ENCODE results near the gene PDIA4.

Gene PDIA4

DNA sequence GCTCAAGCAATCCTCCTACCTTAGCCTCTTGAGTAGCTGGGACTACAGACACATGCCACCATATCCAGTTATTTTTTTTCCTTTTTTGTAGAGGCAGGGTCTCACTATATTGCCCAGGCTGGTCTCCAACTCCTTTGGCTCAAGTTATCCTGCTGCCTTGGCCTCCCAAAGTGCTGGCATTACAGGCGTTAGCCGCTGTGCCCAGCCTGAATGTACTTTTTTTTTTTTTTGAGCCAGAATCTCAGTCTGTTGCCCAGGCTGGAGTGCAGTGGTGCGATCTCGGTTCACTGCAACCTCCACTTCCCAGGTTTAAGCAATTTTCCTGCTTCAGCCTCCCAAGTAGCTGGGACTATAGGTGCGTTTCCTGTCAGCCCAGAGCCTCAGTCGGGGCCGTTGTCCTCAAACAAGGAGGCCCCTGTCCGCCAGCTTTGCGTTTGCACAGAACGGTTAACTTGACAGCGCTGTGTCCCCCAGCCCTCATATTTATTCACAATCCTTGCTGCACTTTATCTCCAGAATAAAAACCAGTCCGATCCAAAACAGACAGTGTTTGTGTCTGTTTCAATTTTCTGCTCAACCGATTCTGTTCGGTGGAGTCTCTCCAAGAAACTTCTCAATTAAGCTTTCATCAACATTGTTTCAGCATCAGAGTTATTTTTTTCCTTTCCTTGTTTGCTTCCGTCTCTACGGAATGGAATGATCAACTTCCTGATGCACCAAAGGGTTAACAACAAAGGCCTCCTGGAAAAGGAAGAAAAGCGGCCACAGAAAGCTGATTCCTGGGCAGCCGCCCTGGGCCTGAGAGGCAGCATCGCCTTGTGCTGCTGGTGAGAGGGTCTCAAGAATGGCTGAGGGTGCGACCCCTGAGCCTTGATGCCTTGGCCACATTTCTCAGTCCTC, 64.5 kb downstream of the PDIA4 start:
- H3K27ac ChIP-seq (ENCODE audit: low read depth, low read length) = no peak overlapping the region
- no peaks in the 10 kb centered on the region for H3K27me3 ChIP-seq (ENCODE audit: insufficient read depth, low read length)
- H3K9me3 ChIP-seq (ENCODE audit: insufficient read depth, low read depth, low read length) = no peaks in the 10 kb centered on the region
- 76% methylated on average over 20 of the region's 20 CpGs for WGBS
- peak overlapping the region; percentile 7; the same call in 1 of the 2 replicates for H3K4me3 ChIP-seq (ENCODE audit: low read length)
- no peaks in the 10 kb centered on the region for H3K36me3 ChIP-seq (ENCODE audit: insufficient read depth, low read length)
- 0 out of 2 replicates have a peak, but pooled peaks cover 3% of the 10 kb centered on the region for H3K4me1 ChIP-seq (ENCODE audit: insufficient read depth, low read length)
- no peak overlapping the region for H3K9ac ChIP-seq (ENCODE audit: low read depth, low read length)

DNA sequence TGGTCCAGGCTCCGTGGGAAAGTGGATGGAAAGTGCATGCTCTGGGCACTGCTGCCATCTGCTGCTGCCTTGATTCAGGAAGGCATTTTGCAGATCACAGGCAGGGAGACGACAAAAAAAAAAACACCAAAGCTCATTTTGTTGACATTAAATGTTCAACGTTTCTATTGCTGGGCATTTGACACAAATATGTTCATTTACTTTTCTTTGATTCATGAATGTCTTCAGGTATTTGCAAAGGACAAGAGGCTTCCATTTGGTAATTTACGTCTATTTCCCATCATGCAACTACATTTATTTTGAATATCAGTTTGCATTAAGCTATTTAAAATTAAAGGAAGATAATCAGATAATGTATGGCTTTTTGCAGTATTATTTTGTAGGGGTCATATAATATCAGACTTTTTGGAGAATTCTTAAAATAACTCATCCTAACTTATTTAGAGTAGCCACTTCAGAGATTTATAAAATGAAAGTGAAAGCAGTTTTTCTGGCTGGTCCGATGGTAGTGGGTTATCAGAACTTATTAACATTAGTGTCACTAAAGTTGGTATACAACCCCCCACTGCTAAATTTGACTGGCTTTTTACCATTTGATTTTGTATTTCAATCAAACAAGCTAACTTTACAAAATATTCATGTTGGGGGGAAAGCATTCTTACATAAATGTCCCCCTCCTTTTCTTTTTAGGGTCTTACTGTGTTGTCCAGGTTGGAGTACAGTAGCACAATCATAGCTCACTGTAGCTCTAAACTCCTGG, 65.3 kb downstream of the PDIA4 start:
- WGBS = 8% methylated on average over 3 of the region's 5 CpGs
- H3K9me3 ChIP-seq (ENCODE audit: insufficient read depth, low read depth, low read length) = no peaks in the 10 kb centered on the region
- peak overlapping the region; percentile 64 for H3K27ac ChIP-seq (ENCODE audit: low read depth, low read length)

DNA sequence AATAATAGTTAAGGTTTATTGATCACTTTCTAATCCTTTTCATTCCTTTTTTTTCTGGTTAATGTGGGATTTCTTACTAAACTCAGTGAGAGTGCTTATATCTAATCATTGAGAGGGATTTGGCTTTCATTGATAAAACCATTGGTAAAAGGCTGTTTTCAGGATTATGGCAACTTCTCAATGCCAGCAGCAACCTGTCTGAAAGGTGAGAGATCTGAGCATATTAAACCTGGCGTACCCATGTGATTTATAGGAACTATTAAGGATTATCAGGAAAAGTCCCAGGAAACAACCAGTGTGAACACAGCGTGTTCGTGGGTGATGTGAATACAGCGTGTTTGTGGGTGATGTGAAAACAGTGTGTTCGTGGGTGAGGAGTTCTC, 65.9 kb downstream of the PDIA4 start:
- Histone ChIP-seq H3K9me3 (ENCODE audit: insufficient read depth, low read depth, low read length) (no peaks in the 10 kb centered on the region), H3K4me1 (ENCODE audit: insufficient read depth, low read length) (0 out of 2 replicates have a peak, but pooled peaks cover 3% of the 10 kb centered on the region), H3K9ac (ENCODE audit: low read depth, low read length) (0 out of 2 replicates have a peak overlapping the region, but pooled peaks have one; percentile 75), H3K4me3 (ENCODE audit: low read length) (peak overlapping the region; percentile 81), H3K27me3 (ENCODE audit: insufficient read depth, low read length) (no peaks in the 10 kb centered on the region), H3K36me3 (ENCODE audit: insufficient read depth, low read length) (no peaks in the 10 kb centered on the region), H3K27ac (ENCODE audit: low read depth, low read length) (no peak overlapping the region)
- WGBS = 35% methylated on average over 5 of the region's 5 CpGs

More for the DNA sequence above, 65.3 kb downstream of the PDIA4 start:
- no peaks in the 10 kb centered on the region for H3K27me3 ChIP-seq (ENCODE audit: insufficient read depth, low read length)
- H3K4me1 ChIP-seq (ENCODE audit: insufficient read depth, low read length) = 0 out of 2 replicates have a peak, but pooled peaks cover 3% of the 10 kb centered on the region
- peak overlapping the region; percentile 81 for H3K4me3 ChIP-seq (ENCODE audit: low read length)
- peak overlapping the region; percentile 75 for H3K9ac ChIP-seq (ENCODE audit: low read depth, low read length)
- no peaks in the 10 kb centered on the region for H3K36me3 ChIP-seq (ENCODE audit: insufficient read depth, low read length)

DNA sequence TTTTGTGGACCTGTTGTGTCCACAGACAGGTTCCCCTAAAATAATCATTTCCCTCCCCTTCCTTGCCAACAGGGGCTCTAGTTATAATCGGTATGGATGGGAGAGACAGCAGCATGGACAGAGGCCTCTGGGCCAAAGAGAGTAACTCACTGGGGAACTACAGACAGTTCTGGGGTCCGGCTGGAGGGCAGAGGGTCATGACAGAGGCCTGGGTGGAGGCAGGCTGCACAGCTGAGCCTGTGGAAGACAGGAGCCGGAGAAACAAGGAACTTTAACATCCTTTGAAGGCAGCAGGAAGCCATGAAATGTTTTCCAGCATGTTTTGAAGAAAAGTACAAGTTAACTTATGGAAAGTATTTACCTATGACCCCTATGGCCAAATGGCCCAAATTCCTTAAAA, 68.6 kb downstream of the PDIA4 start:
- Histone ChIP-seq H3K4me3 (ENCODE audit: low read length) (no peak overlapping the region), H3K9me3 (ENCODE audit: insufficient read depth, low read depth, low read length) (no peaks in the 10 kb centered on the region), H3K36me3 (ENCODE audit: insufficient read depth, low read length) (no peaks in the 10 kb centered on the region), H3K27ac (ENCODE audit: low read depth, low read length) (no peak overlapping the region), H3K27me3 (ENCODE audit: insufficient read depth, low read length) (no peaks in the 10 kb centered on the region), H3K9ac (ENCODE audit: low read depth, low read length) (no peak overlapping the region), H3K4me1 (ENCODE audit: insufficient read depth, low read length) (0 out of 2 replicates have a peak, but pooled peaks cover 3% of the 10 kb centered on the region)
- WGBS = 92% methylated on average over 3 of the region's 3 CpGs

DNA sequence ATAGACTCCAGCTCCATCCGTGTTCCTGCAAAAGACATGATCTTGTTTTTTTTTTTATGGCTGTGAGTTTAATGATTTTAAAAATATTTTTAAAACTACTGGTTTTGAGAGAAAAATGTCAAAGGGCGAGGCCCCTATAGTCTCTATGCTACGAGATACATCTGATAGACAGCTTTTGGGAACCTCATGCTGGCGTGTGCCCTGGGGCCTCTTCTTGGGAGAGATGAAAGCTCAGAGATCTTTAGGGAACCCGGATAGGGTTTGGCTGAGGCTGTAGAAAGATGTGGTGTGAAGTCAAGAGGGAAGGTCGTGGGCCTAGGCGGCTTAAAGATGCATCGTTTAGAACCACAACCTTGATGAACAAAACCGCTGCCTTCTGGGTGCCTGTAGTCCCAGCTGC, 70.2 kb downstream of the PDIA4 start:
- no peaks in the 10 kb centered on the region for H3K9me3 ChIP-seq (ENCODE audit: insufficient read depth, low read depth, low read length)
- no peak overlapping the region for H3K9ac ChIP-seq (ENCODE audit: low read depth, low read length)
- no peaks in the 10 kb centered on the region for H3K27me3 ChIP-seq (ENCODE audit: insufficient read depth, low read length)
- H3K4me3 ChIP-seq (ENCODE audit: low read length) = no peak overlapping the region
- H3K4me1 ChIP-seq (ENCODE audit: insufficient read depth, low read length) = 0 out of 2 replicates have a peak, but pooled peaks cover 3% of the 10 kb centered on the region
- no peak overlapping the region for H3K27ac ChIP-seq (ENCODE audit: low read depth, low read length)
- H3K36me3 ChIP-seq (ENCODE audit: insufficient read depth, low read length) = no peaks in the 10 kb centered on the region
- WGBS = 89% methylated on average over 9 of the region's 9 CpGs

DNA sequence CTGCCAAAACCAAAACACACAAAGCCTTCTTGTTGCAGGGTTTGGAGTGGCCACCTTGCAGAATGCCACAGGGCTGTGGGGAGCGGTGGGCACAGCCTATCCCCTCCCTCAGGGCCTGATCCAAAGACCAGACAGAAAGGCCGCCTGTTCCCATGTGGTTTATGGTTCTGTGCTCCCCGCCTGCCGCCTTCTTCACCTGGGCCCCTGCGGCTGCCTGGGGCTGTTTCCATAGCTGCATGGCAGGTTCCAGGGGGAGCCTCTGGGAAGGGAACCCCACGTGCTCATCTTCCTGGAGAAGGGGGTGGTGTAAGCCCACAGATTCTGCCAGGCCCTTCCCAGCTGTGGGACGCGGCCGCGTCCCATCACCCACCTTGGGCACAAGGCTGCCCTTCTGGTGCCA, 73.5 kb downstream of the PDIA4 start:
- 93% methylated on average over 10 of the region's 10 CpGs for WGBS
- Histone ChIP-seq H3K4me1 (ENCODE audit: insufficient read depth, low read length) (no peaks in the 10 kb centered on the region), H3K9ac (ENCODE audit: low read depth, low read length) (no peak overlapping the region), H3K36me3 (ENCODE audit: insufficient read depth, low read length) (no peaks in the 10 kb centered on the region), H3K27ac (ENCODE audit: low read depth, low read length) (no peak overlapping the region), H3K27me3 (ENCODE audit: insufficient read depth, low read length) (no peaks in the 10 kb centered on the region), H3K4me3 (ENCODE audit: low read length) (no peak overlapping the region), H3K9me3 (ENCODE audit: insufficient read depth, low read depth, low read length) (no peaks in the 10 kb centered on the region)

DNA sequence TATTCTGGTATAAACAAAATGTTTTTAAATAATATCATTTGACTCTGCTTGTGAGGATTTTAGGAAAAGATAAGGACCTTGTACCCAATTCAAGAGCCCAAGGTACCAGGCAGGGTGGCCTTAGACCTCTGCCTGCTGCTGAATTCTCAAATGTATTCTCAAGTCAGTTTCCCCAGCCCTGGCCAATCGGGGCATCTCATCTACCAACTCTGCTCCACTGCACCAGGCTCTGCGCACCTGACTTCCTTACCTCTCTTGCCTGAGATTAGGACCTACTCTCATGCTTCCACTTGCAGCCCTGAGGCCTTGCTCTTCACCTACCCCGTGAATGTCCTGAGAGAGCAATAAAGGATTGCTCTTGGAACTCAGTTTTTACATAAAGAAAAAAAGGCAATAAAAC, 74.6 kb downstream of the PDIA4 start:
- H3K27me3 ChIP-seq (ENCODE audit: insufficient read depth, low read length) = no peaks in the 10 kb centered on the region
- WGBS = 97% methylated on average over 3 of the region's 3 CpGs
- no peak overlapping the region for H3K27ac ChIP-seq (ENCODE audit: low read depth, low read length)
- no peak overlapping the region for H3K4me3 ChIP-seq (ENCODE audit: low read length)
- H3K4me1 ChIP-seq (ENCODE audit: insufficient read depth, low read length) = no peaks in the 10 kb centered on the region
- H3K9me3 ChIP-seq (ENCODE audit: insufficient read depth, low read depth, low read length) = no peaks in the 10 kb centered on the region
- H3K9ac ChIP-seq (ENCODE audit: low read depth, low read length) = no peak overlapping the region
- no peaks in the 10 kb centered on the region for H3K36me3 ChIP-seq (ENCODE audit: insufficient read depth, low read length)
